Measurements from ENCODE around the gene NANP. TPM values are rescaled to one million over a fixed set of nuclear protein-coding genes. Genes with fewer than 3 reads are reported as not detected.

Gene NANP
- total RNA-seq, 1 donor from 2014 or later, result 9.8 TPM

DNA sequence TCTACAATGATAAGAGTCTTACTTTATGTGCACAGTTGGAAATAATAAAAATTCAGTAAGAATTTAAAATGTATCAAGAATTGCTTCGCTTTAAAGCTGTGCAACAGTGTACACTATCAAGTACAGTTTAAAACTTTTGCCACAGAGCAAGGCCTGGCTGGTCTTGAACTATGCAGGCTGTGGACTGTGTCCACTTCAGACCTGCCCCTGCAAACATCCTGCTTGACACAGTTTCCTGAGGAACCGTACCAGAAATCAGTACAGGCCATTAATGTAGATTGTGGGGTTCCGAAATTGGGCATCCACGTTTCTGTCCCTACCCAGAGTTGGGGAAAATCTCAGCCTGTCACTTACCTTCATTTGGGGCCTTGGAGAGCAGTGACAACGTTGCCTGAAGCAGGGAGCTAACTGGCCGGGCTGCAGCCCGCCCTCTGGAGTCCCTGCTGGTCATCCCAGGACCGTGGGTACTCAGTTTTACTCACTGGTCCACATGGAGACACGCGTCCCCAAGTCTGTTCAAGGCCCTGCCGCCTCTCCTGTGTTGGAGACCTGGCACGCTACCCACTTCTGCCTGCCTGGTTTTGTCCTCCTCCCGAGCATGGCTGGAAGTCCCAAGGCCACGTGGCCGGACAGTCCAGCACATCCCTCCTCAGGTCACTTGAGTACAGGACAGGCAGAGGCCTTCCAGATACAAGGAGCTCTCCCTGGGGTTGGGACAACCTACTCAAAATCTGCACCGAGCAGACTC, 46.9 kb downstream of the NANP start:
- Mint-ChIP-seq H3K27me3 (ENCODE audit: insufficient read depth) (no peaks in the 10 kb centered on the region), H3K9me3 (no peaks in the 10 kb centered on the region)
- intact Hi-C loops (cut with micrococcal nuclease), result no loop called here

DNA sequence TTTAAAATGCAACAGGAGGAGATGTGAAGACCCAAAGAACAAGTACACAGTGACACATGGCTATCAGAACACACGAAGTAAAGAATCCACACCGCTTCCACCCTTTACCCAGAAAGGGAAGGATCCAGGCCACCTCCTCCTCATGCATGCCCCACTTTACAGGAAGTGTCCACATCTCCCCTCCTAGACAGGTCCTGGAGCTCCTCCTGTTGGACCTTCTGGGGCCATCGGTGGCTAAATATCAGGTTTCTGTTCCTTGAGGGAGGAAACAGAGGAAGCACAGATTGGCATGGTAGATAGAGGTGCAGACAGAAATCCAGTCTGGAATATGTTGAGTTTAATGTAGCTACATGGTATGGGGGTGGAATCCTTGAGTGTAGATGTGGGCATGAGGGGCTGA, 49.4 kb downstream of the NANP start:
- intact Hi-C loops (cut with micrococcal nuclease), result no loop called here
- no peaks in the 10 kb centered on the region for H3K36me3 Mint-ChIP-seq (ENCODE audit: low read depth)
- no peaks in the 10 kb centered on the region for H3K9me3 Mint-ChIP-seq
- no peak overlapping the region for H3K4me3 Mint-ChIP-seq
- no peak overlapping the region for H3K27ac Mint-ChIP-seq
- no peak for DNase-seq (ENCODE audit: low spot score)
- no peaks in the 10 kb centered on the region for H3K4me1 Mint-ChIP-seq (ENCODE audit: low read depth)
- no peaks in the 10 kb centered on the region for H3K27me3 Mint-ChIP-seq (ENCODE audit: insufficient read depth)

More for the DNA sequence above, 46.9 kb downstream of the NANP start:
- Mint-ChIP-seq H3K36me3 (ENCODE audit: low read depth) (no peaks in the 10 kb centered on the region), H3K27ac (no peak overlapping the region), H3K4me3 (no peak overlapping the region), H3K4me1 (ENCODE audit: low read depth) (no peaks in the 10 kb centered on the region)
- no peak for DNase-seq (ENCODE audit: low spot score)

DNA sequence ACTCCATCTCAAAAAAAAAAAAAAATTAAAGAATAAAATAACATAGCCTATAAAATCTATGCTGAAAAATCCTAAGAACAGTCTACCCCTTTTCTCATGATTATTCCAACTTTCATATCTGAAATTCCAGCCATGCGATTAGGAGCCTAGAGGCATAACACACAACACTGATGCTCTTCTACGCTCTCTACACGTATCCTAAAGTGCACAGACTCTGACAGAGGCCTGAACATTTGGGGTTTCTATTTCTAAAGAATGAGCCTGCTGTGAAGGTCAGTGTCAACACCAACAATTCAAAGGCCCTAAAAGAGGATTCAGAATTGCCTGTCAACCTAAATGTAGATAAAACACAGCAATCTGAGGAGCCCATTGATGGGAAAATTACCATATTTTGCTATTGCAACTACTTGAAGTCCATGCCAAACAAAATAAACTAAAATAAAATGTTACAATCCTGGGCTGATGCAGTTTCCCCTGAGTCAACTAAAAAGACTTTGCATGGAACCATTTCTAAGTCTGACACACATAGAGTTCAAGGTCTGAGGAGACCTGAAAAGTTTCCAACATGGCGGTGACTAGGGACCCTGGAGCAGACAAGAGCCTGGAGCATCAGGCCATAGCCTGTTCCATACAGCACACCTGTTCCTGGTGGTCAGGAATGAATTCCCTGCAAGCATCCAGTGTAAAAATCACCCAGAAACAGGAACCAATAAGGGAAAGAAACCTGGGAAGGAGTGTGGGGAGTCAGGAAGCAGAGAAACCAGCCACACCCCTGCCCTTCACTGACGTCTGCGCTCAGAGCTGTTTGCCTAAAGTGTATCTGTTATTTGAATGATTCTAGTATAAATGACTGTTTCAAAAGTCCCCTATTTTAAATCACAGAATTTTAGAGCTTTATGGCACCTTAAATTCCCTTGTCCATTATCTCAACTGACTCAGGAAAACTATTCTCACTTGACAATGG, 50.2 kb downstream of the NANP start:
- intact Hi-C loops (cut with micrococcal nuclease), result no loop called here
- Mint-ChIP-seq H3K4me3 (no peak overlapping the region), H3K36me3 (ENCODE audit: low read depth) (no peaks in the 10 kb centered on the region), H3K27me3 (ENCODE audit: insufficient read depth) (no peaks in the 10 kb centered on the region), H3K4me1 (ENCODE audit: low read depth) (no peaks in the 10 kb centered on the region), H3K9me3 (no peaks in the 10 kb centered on the region), H3K27ac (no peak overlapping the region)
- DNase-seq (ENCODE audit: low spot score), result no peak

- no peak overlapping the region for H3K27ac Mint-ChIP-seq
- no peak overlapping the region for H3K4me3 Mint-ChIP-seq
- no peaks in the 10 kb centered on the region for H3K9me3 Mint-ChIP-seq
- no peak for DNase-seq (ENCODE audit: low spot score)
- no peaks in the 10 kb centered on the region for H3K36me3 Mint-ChIP-seq (ENCODE audit: low read depth)
- H3K27me3 Mint-ChIP-seq (ENCODE audit: insufficient read depth), result no peaks in the 10 kb centered on the region
- H3K4me1 Mint-ChIP-seq (ENCODE audit: low read depth), result peaks cover 6% of the 10 kb centered on the region
- intact Hi-C loops (cut with micrococcal nuclease), result no loop called here
Observed at GRCh38 chr20:25571817-25572216, 52.0 kb downstream of the NANP start.

DNA sequence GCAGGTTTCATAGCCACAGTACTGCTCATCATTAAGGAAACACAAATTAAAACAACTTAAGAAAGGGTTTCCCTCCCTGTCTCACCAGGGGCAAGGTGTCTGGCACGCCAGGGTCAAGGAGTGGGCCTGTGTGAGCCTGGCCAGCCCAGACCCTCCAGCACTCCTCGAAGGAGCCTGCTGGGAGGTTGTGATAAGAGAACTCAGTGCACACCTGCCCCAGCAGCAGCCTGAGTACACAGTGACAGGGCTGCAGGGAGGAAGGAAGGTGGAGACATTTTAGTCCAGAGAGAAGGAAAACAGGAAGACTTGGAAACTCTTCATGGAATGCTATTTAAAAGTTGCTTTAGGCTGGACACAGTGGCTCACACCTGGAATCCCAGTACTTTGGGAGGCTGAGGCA, 52.6 kb downstream of the NANP start:
- Mint-ChIP-seq H3K9me3 (no peaks in the 10 kb centered on the region), H3K27ac (no peak overlapping the region), H3K27me3 (ENCODE audit: insufficient read depth) (no peaks in the 10 kb centered on the region), H3K36me3 (ENCODE audit: low read depth) (peaks cover 1% of the 10 kb centered on the region), H3K4me1 (ENCODE audit: low read depth) (peaks cover 6% of the 10 kb centered on the region), H3K4me3 (no peak overlapping the region)
- DNase-seq (ENCODE audit: low spot score), result no peak
- intact Hi-C loops (cut with micrococcal nuclease), result no loop called here

- Mint-ChIP-seq H3K27me3 (ENCODE audit: insufficient read depth) (no peaks in the 10 kb centered on the region), H3K36me3 (ENCODE audit: low read depth) (peaks cover 1% of the 10 kb centered on the region), H3K27ac (no peak overlapping the region), H3K4me1 (ENCODE audit: low read depth) (peaks cover 6% of the 10 kb centered on the region), H3K4me3 (no peak overlapping the region), H3K9me3 (no peaks in the 10 kb centered on the region)
- intact Hi-C loops (cut with micrococcal nuclease), result no loop called here
- no peak for DNase-seq (ENCODE audit: low spot score)
Observed at GRCh38 chr20:25570148-25570530, 53.7 kb downstream of the NANP start.

DNA sequence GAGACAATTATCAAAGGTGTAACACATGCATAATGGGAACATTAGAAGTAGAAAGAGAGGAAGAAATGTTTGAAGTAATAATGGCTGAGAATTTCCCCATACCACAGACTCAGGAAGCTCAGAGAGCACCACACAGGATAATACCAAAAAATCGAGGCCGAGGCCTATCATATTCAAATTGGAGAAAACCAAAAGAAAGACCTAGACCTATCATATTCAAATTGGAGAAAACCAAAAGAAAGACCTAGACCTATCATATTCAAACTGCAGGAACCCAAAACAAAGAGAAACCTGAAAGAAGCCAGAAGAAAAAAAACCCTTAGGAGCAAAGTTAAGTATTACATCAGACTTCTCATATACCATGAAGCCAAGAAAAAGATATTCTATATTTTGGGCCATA, 56.5 kb downstream of the NANP start:
- Mint-ChIP-seq H3K4me1 (ENCODE audit: low read depth) (peaks cover 10% of the 10 kb centered on the region), H3K9me3 (peaks cover 7% of the 10 kb centered on the region), H3K36me3 (ENCODE audit: low read depth) (peaks cover 5% of the 10 kb centered on the region), H3K4me3 (no peak overlapping the region), H3K27me3 (ENCODE audit: insufficient read depth) (no peaks in the 10 kb centered on the region), H3K27ac (no peak overlapping the region)
- intact Hi-C loops (cut with micrococcal nuclease), result no loop called here
- no peak for DNase-seq (ENCODE audit: low spot score)

- intact Hi-C loops (cut with micrococcal nuclease), result no loop called here
- H3K9me3 Mint-ChIP-seq, result peaks cover 7% of the 10 kb centered on the region
- H3K36me3 Mint-ChIP-seq (ENCODE audit: low read depth), result peaks cover 5% of the 10 kb centered on the region
- no peak overlapping the region for H3K4me3 Mint-ChIP-seq
- no peaks in the 10 kb centered on the region for H3K27me3 Mint-ChIP-seq (ENCODE audit: insufficient read depth)
- H3K4me1 Mint-ChIP-seq (ENCODE audit: low read depth), result peaks cover 10% of the 10 kb centered on the region
- no peak overlapping the region for H3K27ac Mint-ChIP-seq
- no peak for DNase-seq (ENCODE audit: low spot score)
Observed at GRCh38 chr20:25566821-25567220, 57.0 kb downstream of the NANP start.

GRCh38 chr20:25565578-25566157, 58.1 kb downstream of the NANP start:
- Mint-ChIP-seq H3K4me1 (ENCODE audit: low read depth) (peaks cover 10% of the 10 kb centered on the region), H3K27me3 (ENCODE audit: insufficient read depth) (no peaks in the 10 kb centered on the region), H3K9me3 (peaks cover 7% of the 10 kb centered on the region), H3K27ac (no peak overlapping the region), H3K36me3 (ENCODE audit: low read depth) (peaks cover 5% of the 10 kb centered on the region), H3K4me3 (no peak overlapping the region)
- intact Hi-C loops (cut with micrococcal nuclease), result no loop called here
- DNase-seq (ENCODE audit: low spot score), result no peak

DNA sequence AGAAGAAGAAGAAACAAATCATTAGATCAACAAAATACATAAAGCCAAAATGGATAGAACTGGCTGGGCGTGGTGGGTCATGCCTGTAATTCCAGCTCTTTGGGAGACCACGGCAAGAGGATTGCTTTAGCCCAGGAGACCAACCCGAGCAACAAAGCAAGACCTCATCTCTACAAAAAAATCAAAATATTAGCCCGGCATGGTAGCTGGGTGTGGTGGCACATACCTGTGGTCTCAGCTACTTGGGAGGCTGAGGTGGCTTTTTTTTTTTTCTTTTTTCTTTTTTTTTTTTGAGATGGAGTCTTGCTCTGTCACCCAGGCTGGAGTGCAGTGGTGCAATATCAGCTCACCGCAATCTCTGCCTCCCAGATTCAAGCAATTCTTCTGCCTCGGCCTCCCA, 59.9 kb downstream of the NANP start:
- Mint-ChIP-seq H3K27ac (no peak overlapping the region), H3K27me3 (ENCODE audit: insufficient read depth) (no peaks in the 10 kb centered on the region), H3K4me3 (no peak overlapping the region), H3K9me3 (peaks cover 7% of the 10 kb centered on the region), H3K36me3 (ENCODE audit: low read depth) (peaks cover 5% of the 10 kb centered on the region), H3K4me1 (ENCODE audit: low read depth) (peaks cover 10% of the 10 kb centered on the region)
- no peak for DNase-seq (ENCODE audit: low spot score)
- intact Hi-C loops (cut with micrococcal nuclease), result no loop called here

- Mint-ChIP-seq H3K4me3 (no peak overlapping the region), H3K9me3 (peaks cover 7% of the 10 kb centered on the region)
Observed at GRCh38 chr20:25563362-25563761, 60.5 kb downstream of the NANP start.

More at GRCh38 chr20:25563362-25563761, 60.5 kb downstream of the NANP start:
- intact Hi-C loops (cut with micrococcal nuclease), result no loop called here
- DNase-seq (ENCODE audit: low spot score), result no peak
- H3K36me3 Mint-ChIP-seq (ENCODE audit: low read depth), result peaks cover 5% of the 10 kb centered on the region
- peaks cover 10% of the 10 kb centered on the region for H3K4me1 Mint-ChIP-seq (ENCODE audit: low read depth)
- no peak overlapping the region for H3K27ac Mint-ChIP-seq
- H3K27me3 Mint-ChIP-seq (ENCODE audit: insufficient read depth), result no peaks in the 10 kb centered on the region
